K562 (cell line): ENCODE data around the gene MARCHF9. TPM values are rescaled to one million over a fixed set of nuclear protein-coding genes. Genes with fewer than 3 reads are reported as not detected.

Experiments used
- CBX8 ChIP-seq: fragments of 200-600 bp; sonication (generic); IDR thresholded peaks from 2 replicates; pipeline ENCODE4 v1.6.1; 2012; ENCODE audit warnings: borderline replicate concordance, mixed run types, low read depth, mild to moderate bottlenecking, moderate library complexity, mixed read lengths, low read length, control low read depth, inconsistent platforms; ENCODE audit not compliant: poor library complexity, severe bottlenecking; ENCODE audit errors: extremely low read depth
- EP400 ChIP-seq: fragments of 450-650 bp; IDR thresholded peaks from 2 replicates; pipeline ENCODE4 v1.6.1; 2017; ENCODE audit warnings: antibody characterized with exemption, mild to moderate bottlenecking, moderate library complexity
- FOXM1 ChIP-seq, 2 experiments: fragments of 450-650 bp in 1 of 2; sonication (generic) in 1 of 2; formaldehyde crosslinking in 1 of 2; IDR thresholded peaks; 2 replicates each; pipeline versions ENCODE4 v1.6.1 to v1.9.0; 2017 to 2022; ENCODE audit warnings: low read depth in 2 of 2, mild to moderate bottlenecking in 2 of 2, missing genetic modification reagents in 1 of 2, moderate library complexity in 1 of 2
- GABPA ChIP-seq: fragments of 200-800 bp; sonication (Bioruptor generic); conservative IDR thresholded peaks from 2 replicates; pipeline ENCODE4 v1.6.1; 2016; ENCODE audit warnings: low read depth, missing genetic modification characterization, missing compliant biosample characterization
- NCOA1 ChIP-seq: fragments of 450-650 bp; IDR thresholded peaks from 2 replicates; pipeline ENCODE4 v1.6.1; 2016; ENCODE audit warnings: low read depth
- NCOA6 ChIP-seq: fragments of 450-650 bp; IDR thresholded peaks from 2 replicates; pipeline ENCODE4 v1.6.1; 2017; ENCODE audit warnings: mild to moderate bottlenecking
- U2AF1 ChIP-seq: fragments of 200-400 bp; formaldehyde crosslinking; optimal IDR thresholded peaks from 2 replicates; pipeline ENCODE3; 2017; ENCODE audit warnings: mild to moderate bottlenecking, low read depth, low read length, moderate library complexity
- ZBTB11 ChIP-seq, 3 experiments: fragments of 200-800 bp in 1 of 3; fragments of 250-450 bp in 1 of 3; fragments of 450-650 bp in 1 of 3; sonication (Bioruptor Pico) in 1 of 3; sonication (Bioruptor generic) in 1 of 3; formaldehyde crosslinking in 1 of 3; IDR thresholded peaks; 2 replicates each; pipeline versions ENCODE4 v1.6.1 to v1.8.0; 2016 to 2022; ENCODE audit warnings: mild to moderate bottlenecking in 2 of 3, missing genetic modification characterization in 2 of 3, missing compliant biosample characterization in 1 of 3, moderate library complexity in 1 of 3
- ZBTB34 ChIP-seq: fragments of 250-450 bp; sonication (Bioruptor Pico); IDR thresholded peaks from 2 replicates; pipeline ENCODE4 v1.8.0; 2021; ENCODE audit warnings: mild to moderate bottlenecking, moderate library complexity
- ZNF512 ChIP-seq: IDR thresholded peaks from 2 replicates; pipeline ENCODE4 v1.6.1; 2016; ENCODE audit warnings: missing genetic modification characterization, missing compliant biosample characterization
- polyA plus RNA-seq, 8 experiments: library from polyadenylated mRNA; depleted of rRNA in 4 of 8; stranded (reverse) in 5 of 8; unstranded in 3 of 8; fragments of >200 nt; fragmentation: Nextera tagmentation in 2 of 8; fragmentation: Illumina TruSeq in 1 of 8; extraction: Ambion mirVana in 2 of 8; extraction: Trizol in 1 of 8; gene quantifications; 2 replicates each; pipeline versions ENCODE4 v1.2.1 to v1.2.3, GENCODE V29; 2011 to 2014; ENCODE audit warnings: inconsistent platforms in 1 of 8, missing spikeins in 1 of 8
- total RNA-seq, 7 experiments: library from RNA; depleted of rRNA in 6 of 7; stranded (reverse); fragments of >200 nt in 6 of 7; fragmentation: Illumina TruSeq in 2 of 7; extraction: Trizol in 2 of 7; gene quantifications; 2 replicates each; pipeline versions ENCODE4 v1.2.1 to v1.2.3, GENCODE V29; 2011 to 2021; ENCODE audit warnings: low replicate concordance in 1 of 7
- TF ChIP-seq, protein P1 (sequence below): fragments of 250-450 bp; sonication (Bioruptor Pico); IDR thresholded peaks from 2 replicates; pipeline ENCODE4 v1.8.0; 2021; ENCODE audit warnings: moderate library complexity, mild to moderate bottlenecking, inconsistent platforms
- TF ChIP-seq, protein P2 (sequence below): IDR thresholded peaks from 2 replicates; pipeline ENCODE4 v1.6.1; 2011; ENCODE audit warnings: borderline replicate concordance, low read depth, mild to moderate bottlenecking, moderate library complexity, low read length; ENCODE audit not compliant: insufficient read depth, poor library complexity, severe bottlenecking

The MARCHF9 gene
- total and polyA plus RNA-seq, 9 of the 15 experiments (the other 6 are each of a cell fraction or from before 2014, with no cell fraction given), result 0.80 to 12.4 (median 6.2) TPM

DNA sequence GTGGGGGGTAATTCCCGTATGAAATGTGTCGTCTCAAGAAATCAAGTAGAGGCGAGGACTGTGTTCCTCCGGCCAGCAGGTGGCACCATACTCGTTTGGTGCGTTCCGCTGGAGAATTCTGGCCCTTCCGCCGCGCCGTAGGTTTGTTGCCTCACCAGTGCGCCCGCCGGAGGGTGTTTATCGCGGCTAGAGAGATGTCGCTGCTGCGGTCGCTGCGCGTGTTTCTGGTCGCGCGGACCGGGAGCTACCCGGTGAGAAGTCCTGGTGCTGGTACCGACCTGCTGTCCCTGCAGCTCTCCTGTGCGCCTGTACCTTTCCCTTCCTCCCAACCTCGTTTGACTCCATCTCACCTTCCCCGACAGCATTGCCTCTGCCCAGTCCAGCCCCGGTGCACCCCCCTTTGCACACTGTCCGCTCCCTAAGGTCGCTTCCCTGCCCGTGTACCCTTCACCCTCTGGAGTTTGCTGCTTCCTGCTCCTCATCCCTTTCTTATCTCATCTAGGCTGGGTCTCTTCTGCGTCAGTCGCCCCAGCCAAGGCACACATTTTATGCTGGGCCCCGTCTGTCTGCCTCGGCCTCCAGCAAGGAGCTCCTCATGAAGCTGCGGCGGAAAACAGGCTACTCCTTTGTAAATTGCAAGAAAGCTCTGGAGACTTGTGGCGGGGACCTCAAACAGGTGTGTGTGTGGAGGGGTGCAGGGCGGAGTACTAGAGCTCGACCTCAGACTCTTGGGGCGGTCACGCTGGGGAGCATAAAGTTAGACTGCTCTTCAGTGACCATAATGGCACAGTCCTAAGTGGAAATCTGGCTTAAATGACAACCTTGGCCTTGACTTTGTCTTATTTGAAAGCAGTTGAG is 27.9 kb downstream of the MARCHF9 start, which contains the start of gene TSFM (continued):
- TF ChIP-seq ZBTB11 (CRISPR knock-in tag; IDR thresholded peaks at IDR 0.05) (peak in 1 of 3 experiments; percentile 78; a peak in 2 of 6 replicates), NCOA6 (no peak), U2AF1 (no peak), EP400 (peak; percentile 96), FOXM1 (IDR thresholded peaks at IDR 0.05; ENCODE audit: low read depth) (peak; percentile 64; the same call in 1 of the 2 replicates), FOXM1 (CRISPR knock-in tag; IDR thresholded peaks at IDR 0.05; ENCODE audit: low read depth) (no peak), CBX8 (no peak), ZBTB34 (CRISPR knock-in tag) (no peak), GABPA (tag) (peak; percentile 75), ZNF512 (no peak), NCOA1 (peak; percentile 73)
- TF ChIP-seq, protein P1, sequence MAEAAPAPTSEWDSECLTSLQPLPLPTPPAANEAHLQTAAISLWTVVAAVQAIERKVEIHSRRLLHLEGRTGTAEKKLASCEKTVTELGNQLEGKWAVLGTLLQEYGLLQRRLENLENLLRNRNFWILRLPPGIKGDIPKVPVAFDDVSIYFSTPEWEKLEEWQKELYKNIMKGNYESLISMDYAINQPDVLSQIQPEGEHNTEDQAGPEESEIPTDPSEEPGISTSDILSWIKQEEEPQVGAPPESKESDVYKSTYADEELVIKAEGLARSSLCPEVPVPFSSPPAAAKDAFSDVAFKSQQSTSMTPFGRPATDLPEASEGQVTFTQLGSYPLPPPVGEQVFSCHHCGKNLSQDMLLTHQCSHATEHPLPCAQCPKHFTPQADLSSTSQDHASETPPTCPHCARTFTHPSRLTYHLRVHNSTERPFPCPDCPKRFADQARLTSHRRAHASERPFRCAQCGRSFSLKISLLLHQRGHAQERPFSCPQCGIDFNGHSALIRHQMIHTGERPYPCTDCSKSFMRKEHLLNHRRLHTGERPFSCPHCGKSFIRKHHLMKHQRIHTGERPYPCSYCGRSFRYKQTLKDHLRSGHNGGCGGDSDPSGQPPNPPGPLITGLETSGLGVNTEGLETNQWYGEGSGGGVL (CRISPR knock-in tag), result no peak
- TF ChIP-seq, protein P2, sequence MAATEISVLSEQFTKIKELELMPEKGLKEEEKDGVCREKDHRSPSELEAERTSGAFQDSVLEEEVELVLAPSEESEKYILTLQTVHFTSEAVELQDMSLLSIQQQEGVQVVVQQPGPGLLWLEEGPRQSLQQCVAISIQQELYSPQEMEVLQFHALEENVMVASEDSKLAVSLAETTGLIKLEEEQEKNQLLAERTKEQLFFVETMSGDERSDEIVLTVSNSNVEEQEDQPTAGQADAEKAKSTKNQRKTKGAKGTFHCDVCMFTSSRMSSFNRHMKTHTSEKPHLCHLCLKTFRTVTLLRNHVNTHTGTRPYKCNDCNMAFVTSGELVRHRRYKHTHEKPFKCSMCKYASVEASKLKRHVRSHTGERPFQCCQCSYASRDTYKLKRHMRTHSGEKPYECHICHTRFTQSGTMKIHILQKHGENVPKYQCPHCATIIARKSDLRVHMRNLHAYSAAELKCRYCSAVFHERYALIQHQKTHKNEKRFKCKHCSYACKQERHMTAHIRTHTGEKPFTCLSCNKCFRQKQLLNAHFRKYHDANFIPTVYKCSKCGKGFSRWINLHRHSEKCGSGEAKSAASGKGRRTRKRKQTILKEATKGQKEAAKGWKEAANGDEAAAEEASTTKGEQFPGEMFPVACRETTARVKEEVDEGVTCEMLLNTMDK, result peak; percentile 92
